ENCODE results near the gene NGB.
"Not testable (repeated sequence)": the region's sequence is repeated elsewhere in the genome, so short reads cannot be mapped to it uniquely, and the experiment has no call there.

Gene NGB

GRCh38 chr14:77290705-77291104 is 19.7 kb upstream of the NGB start:
- DNase-seq: no peak

GRCh38 chr14:77286576-77286975 is 15.6 kb upstream of the NGB start:
- no peak for DNase-seq

- DNase-seq: no peak
Observed at GRCh38 chr14:77284466-77284865, 13.5 kb upstream of the NGB start.

- DNase-seq: no peak
Observed at GRCh38 chr14:77284066-77284465, 13.1 kb upstream of the NGB start.

GRCh38 chr14:77281852-77282410 is 10.9 kb upstream of the NGB start:
- DNase-seq: no peak

GRCh38 chr14:77280921-77281320 is 9.9 kb upstream of the NGB start:
- not testable (repeated sequence) for DNase-seq

- no peak for DNase-seq
Observed at GRCh38 chr14:77279719-77280118, 8.7 kb upstream of the NGB start.

- DNase-seq: no peak
Observed at GRCh38 chr14:77278461-77279230, 7.6 kb upstream of the NGB start.

- DNase-seq: no peak
Observed at GRCh38 chr14:77276959-77277358, 6.0 kb upstream of the NGB start.

GRCh38 chr14:77276295-77276935 is 5.4 kb upstream of the NGB start:
- DNase-seq: no peak

- no peak for DNase-seq
Observed at GRCh38 chr14:77275601-77276017, 4.6 kb upstream of the NGB start.

GRCh38 chr14:77275041-77275580 is 4.1 kb upstream of the NGB start:
- DNase-seq: no peak

- DNase-seq: no peak
Observed at GRCh38 chr14:77273796-77274195, 2.8 kb upstream of the NGB start.

- DNase-seq: no peak
Observed at GRCh38 chr14:77272261-77272660, 1.3 kb upstream of the NGB start.

GRCh38 chr14:77270361-77271112 is 469 bp downstream of the NGB start:
- DNase-seq: no peak

- no peak for DNase-seq
Observed at GRCh38 chr14:77268989-77269600, 1.9 kb downstream of the NGB start.

GRCh38 chr14:77267937-77268699 is 2.9 kb downstream of the NGB start:
- no peak for DNase-seq

- DNase-seq: no peak
Observed at GRCh38 chr14:77266336-77266735, 4.7 kb downstream of the NGB start.

GRCh38 chr14:77265561-77266335 is 5.3 kb downstream of the NGB start:
- no peak for DNase-seq

- no peak for DNase-seq
Observed at GRCh38 chr14:77265187-77265515, 5.9 kb downstream of the NGB start.

GRCh38 chr14:77264466-77265186 is 6.4 kb downstream of the NGB start:
- no peak for DNase-seq

Data from CD4-positive, alpha-beta T cell treated with Interleukin-10 for 1 hour (primary cell).